Vagina (tissue), 2 donors: Measurements from ENCODE around the gene KNOP1. TPM values are rescaled to one million over a fixed set of nuclear protein-coding genes. Genes with fewer than 3 reads are reported as not detected.

Source experiments
- DNase-seq, 2 donors: peaks; one replicate each; pipeline ENCODE4 v3.0.0-alpha.2; 2017; ENCODE audit errors: extremely low spot score in 2 of 2
- H3K27ac ChIP-seq: fragments of 200-600 bp; sonication (generic); one replicate; pipeline ENCODE4 v1.5.1; 2019
- H3K27me3 ChIP-seq: fragments of 200-600 bp; sonication (generic); one replicate; pipeline ENCODE4 v1.5.1; 2019
- H3K36me3 ChIP-seq, 2 donors: fragments of 200-600 bp; sonication (generic); one replicate each; pipeline ENCODE4 v1.5.1; 2017 to 2019
- H3K4me1 ChIP-seq: fragments of 200-600 bp; sonication (generic); one replicate; pipeline ENCODE4 v1.5.1; 2019
- H3K4me3 ChIP-seq, 2 donors: fragments of 200-600 bp; sonication (generic); 1 replicate in 1 of 2; 2 replicates in 1 of 2; pipeline ENCODE4 v1.5.1; 2016 to 2019
- H3K9me3 ChIP-seq: fragments of 200-600 bp; sonication (generic); one replicate; pipeline ENCODE4 v1.5.1; 2019
- POLR2A ChIP-seq, 2 donors: fragments of 450-650 bp; IDR thresholded peaks; one replicate each; pipeline ENCODE4 v1.6.1; 2017; ENCODE audit warnings: antibody characterized with exemption in 2 of 2, mild to moderate bottlenecking in 2 of 2, moderate library complexity in 2 of 2
- POLR2AphosphoS5 ChIP-seq, 2 donors: sonication (generic); formaldehyde crosslinking; IDR thresholded peaks; one replicate each; pipeline ENCODE4 v1.9.0; 2017; ENCODE audit warnings: antibody characterized with exemption in 2 of 2, mild to moderate bottlenecking in 2 of 2, low read depth in 1 of 2; ENCODE audit not compliant: insufficient read depth in 1 of 2
- intact Hi-C: fragments of 100-400 bp; cut with DNase I; formaldehyde crosslinking; loops from one replicate; pipeline ENCODE4 v1.15.1; 2023
- total RNA-seq: library from RNA; depleted of rRNA; stranded (reverse); fragments of >200 nt; gene quantifications from one replicate; pipeline ENCODE4 v1.2.3, GENCODE V29; 2016
- TF ChIP-seq, protein P1 (sequence below), 3 experiments: fragments of 450-650 bp in 2 of 3; fragments of 200-600 bp in 1 of 3; sonication (generic) in 1 of 3; IDR thresholded peaks; one replicate each; pipeline ENCODE4 v1.5.1; 2017 to 2019; ENCODE audit warnings: antibody characterized with exemption in 3 of 3, mild to moderate bottlenecking in 2 of 3, moderate library complexity in 2 of 3

Gene KNOP1
- total RNA-seq, 1 donor from 2014 or later: 7.9 TPM

DNA sequence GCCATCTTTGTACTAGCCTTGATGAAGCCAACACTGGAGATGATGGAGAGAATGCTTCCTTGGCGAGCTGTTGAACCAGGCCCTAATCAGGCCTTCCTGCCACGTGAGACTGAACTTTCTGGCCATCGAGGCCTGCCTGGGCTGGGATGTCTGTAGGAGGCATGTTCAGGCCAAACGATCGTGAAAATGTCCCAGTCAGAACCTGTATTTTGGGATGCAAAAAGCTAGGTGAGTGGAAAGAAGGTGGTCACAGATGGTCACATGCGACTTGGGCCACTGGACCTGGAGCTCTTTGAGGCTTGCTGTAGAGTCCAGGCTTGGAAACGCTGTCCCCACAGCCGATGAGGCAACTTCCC, 12.9 kb downstream of the KNOP1 start:
- Histone ChIP-seq H3K36me3 (peaks cover 0 to 43% of the 10 kb centered on the region in 2 donors), H3K27me3 (no peaks in the 10 kb centered on the region), H3K27ac (peak overlapping the region; percentile 89), H3K9me3 (no peaks in the 10 kb centered on the region), H3K4me1 (peaks cover 33% of the 10 kb centered on the region), H3K4me3 (no peak overlapping the region)
- TF ChIP-seq POLR2AphosphoS5 (IDR thresholded peaks at IDR 0.05; ENCODE audit: insufficient read depth in 1 of 2, low read depth in 1 of 2): no peak
- TF ChIP-seq, protein P1, sequence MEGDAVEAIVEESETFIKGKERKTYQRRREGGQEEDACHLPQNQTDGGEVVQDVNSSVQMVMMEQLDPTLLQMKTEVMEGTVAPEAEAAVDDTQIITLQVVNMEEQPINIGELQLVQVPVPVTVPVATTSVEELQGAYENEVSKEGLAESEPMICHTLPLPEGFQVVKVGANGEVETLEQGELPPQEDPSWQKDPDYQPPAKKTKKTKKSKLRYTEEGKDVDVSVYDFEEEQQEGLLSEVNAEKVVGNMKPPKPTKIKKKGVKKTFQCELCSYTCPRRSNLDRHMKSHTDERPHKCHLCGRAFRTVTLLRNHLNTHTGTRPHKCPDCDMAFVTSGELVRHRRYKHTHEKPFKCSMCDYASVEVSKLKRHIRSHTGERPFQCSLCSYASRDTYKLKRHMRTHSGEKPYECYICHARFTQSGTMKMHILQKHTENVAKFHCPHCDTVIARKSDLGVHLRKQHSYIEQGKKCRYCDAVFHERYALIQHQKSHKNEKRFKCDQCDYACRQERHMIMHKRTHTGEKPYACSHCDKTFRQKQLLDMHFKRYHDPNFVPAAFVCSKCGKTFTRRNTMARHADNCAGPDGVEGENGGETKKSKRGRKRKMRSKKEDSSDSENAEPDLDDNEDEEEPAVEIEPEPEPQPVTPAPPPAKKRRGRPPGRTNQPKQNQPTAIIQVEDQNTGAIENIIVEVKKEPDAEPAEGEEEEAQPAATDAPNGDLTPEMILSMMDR (IDR thresholded peaks at IDR 0.05): no peak
- TF ChIP-seq POLR2A (IDR thresholded peaks at IDR 0.05): no peak
- intact Hi-C loops: no loop called here
- DNase-seq: no peak

DNA sequence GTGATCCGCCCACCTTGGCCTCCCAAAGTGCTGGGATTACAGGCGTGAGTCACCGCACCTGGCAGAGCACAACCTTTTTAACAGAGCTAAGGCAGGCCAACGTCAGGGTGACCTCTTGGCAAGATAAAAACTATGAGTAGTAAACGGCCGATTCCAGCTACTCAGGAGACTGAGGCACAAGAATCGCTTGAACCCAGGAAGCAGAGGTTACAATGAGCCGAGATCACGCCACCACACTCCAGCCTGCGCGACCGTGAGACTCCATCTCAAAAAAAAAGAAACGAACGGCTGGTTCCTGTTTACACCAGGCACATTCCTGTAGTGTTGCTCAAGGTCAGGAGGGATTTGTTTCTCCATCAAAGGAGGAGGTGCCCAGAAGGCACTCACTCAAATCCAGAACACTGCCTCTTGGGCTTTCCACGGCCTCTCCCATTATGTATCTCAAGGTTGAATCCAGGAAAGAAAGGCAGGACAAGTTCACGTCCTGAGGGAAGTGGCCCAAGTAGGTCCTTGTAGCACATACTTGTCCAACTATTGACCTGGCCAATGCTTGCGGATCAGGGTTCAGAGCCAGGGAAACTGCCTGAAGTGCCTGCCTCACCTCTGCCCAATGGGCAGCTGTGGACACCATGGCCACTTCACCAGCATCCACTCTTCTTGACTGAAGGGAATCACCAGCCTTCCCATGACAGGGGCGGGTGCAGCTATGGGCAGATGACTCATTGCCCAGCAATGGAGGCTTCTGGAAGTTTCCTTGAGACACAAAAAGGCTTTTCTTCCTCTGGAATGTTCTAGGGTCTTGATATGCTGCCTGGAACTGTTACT, 13.5 kb downstream of the KNOP1 start:
- Histone ChIP-seq H3K36me3 (peaks cover 0 to 38% of the 10 kb centered on the region in 2 donors), H3K4me1 (peaks cover 39% of the 10 kb centered on the region), H3K27me3 (no peaks in the 10 kb centered on the region), H3K9me3 (no peaks in the 10 kb centered on the region), H3K4me3 (no peak overlapping the region), H3K27ac (peak overlapping the region; percentile 89)
- TF ChIP-seq POLR2A (IDR thresholded peaks at IDR 0.05) (no peak), POLR2AphosphoS5 (IDR thresholded peaks at IDR 0.05; ENCODE audit: insufficient read depth in 1 of 2, low read depth in 1 of 2) (peak; percentile 29 to 57)
- TF ChIP-seq, protein P1 (IDR thresholded peaks at IDR 0.05): no peak
- intact Hi-C loops: no loop called here
- no peak for DNase-seq

DNA sequence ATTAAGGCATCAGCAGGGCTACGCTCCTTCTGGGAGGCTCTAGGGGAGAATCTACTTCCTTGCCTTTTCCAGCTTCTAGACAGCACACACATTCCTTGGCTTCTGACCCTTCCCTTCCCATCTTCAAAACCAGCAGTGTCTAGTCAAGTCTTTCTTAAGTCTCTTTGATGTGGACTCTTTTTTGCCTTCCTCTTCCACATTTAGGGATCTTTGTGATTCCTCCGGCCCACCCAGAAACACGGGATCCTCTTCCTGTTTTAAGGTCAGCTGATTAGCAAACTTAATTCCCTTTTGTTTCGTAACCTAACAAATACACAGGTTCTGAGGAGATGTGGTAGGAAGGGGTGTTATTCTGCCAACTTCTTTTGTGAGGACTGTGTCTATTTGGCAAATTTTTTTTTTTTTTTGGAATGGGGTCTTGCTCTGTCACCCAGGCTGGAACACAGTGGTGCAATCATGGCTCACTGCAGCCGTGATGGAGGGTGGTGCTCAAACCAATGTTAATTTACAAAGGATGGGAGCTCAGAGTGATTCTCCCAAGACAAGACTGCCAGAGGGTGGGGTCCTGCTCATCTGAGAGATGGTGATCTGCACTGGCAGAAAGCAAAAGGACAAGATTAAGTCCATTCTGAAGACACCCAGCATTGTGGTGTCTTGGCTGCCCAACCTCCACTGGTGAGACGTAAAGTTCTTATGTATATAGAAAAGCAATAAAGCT, 14.7 kb downstream of the KNOP1 start:
- TF ChIP-seq POLR2AphosphoS5 (IDR thresholded peaks at IDR 0.05; ENCODE audit: insufficient read depth in 1 of 2, low read depth in 1 of 2): no peak
- TF ChIP-seq POLR2A (IDR thresholded peaks at IDR 0.05): no peak
- TF ChIP-seq, protein P1 (IDR thresholded peaks at IDR 0.05): no peak
- intact Hi-C loops: no loop called here
- Histone ChIP-seq H3K9me3 (no peaks in the 10 kb centered on the region), H3K27ac (peak overlapping the region; percentile 89), H3K4me1 (peaks cover 50% of the 10 kb centered on the region), H3K27me3 (no peaks in the 10 kb centered on the region), H3K36me3 (peaks cover 0 to 31% of the 10 kb centered on the region in 2 donors), H3K4me3 (no peak overlapping the region)
- DNase-seq: no peak

DNA sequence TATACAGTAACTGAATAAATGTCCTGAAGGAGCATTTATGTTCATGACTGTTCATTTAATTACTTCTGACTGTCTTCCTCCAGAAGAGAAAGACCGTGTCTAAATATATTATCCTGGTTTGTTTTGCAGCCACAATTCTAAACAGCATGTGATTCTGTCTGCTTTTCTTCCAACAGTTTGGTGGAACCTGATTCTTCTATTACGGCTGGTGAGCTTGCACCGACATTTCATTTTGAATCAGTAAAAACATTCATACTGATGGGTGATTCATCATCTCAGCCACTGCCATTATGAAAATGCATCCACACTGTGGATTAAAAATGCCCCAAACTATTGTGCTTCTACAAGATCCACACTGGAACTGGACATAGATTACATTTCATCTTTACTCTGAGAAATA, 16.9 kb downstream of the KNOP1 start:
- intact Hi-C loops: no loop called here
- H3K36me3 ChIP-seq: peaks cover 0 to 30% of the 10 kb centered on the region in 2 donors
- H3K4me1 ChIP-seq: peaks cover 67% of the 10 kb centered on the region
- DNase-seq: no peak
- no peaks in the 10 kb centered on the region for H3K27me3 ChIP-seq
- TF ChIP-seq POLR2A (IDR thresholded peaks at IDR 0.05): no peak
- TF ChIP-seq POLR2AphosphoS5 (IDR thresholded peaks at IDR 0.05; ENCODE audit: insufficient read depth in 1 of 2, low read depth in 1 of 2): no peak
- TF ChIP-seq, protein P1 (IDR thresholded peaks at IDR 0.05): no peak
- H3K4me3 ChIP-seq: no peak overlapping the region
- no peaks in the 10 kb centered on the region for H3K9me3 ChIP-seq
- peak overlapping the region; percentile 89 for H3K27ac ChIP-seq
